Endodermal cell (in vitro differentiated cells): ENCODE data around the gene SFXN3. TPM values are rescaled to one million over a fixed set of nuclear protein-coding genes. Genes with fewer than 3 reads are reported as not detected.

ENCODE experiments used
- DNase-seq: peaks from one replicate; pipeline ENCODE4 v3.0.0-alpha.2; 2017
- H3K27ac ChIP-seq: 2 replicates; pipeline ENCODE4 v1.5.1; 2013; ENCODE audit warnings: mild to moderate bottlenecking, low read depth, low read length, moderate library complexity
- H3K27me3 ChIP-seq: 2 replicates; pipeline ENCODE4 v1.6.1; 2013; ENCODE audit warnings: mild to moderate bottlenecking, low read length, moderate library complexity; ENCODE audit not compliant: insufficient read depth, control insufficient read depth, poor library complexity, severe bottlenecking
- H3K36me3 ChIP-seq: 2 replicates; pipeline ENCODE4 v1.7.0; 2013; ENCODE audit warnings: mild to moderate bottlenecking, low read length, moderate library complexity; ENCODE audit not compliant: control insufficient read depth, insufficient read depth
- H3K4me1 ChIP-seq: one replicate; pipeline ENCODE4 v1.7.0; 2013; ENCODE audit warnings: low read length; ENCODE audit not compliant: control insufficient read depth, insufficient read depth
- H3K4me3 ChIP-seq: 2 replicates; pipeline ENCODE4 v1.5.1; 2013; ENCODE audit warnings: mild to moderate bottlenecking, low read length, moderate library complexity
- H3K9ac ChIP-seq: 2 replicates; pipeline ENCODE4 v1.6.1; 2013; ENCODE audit warnings: mild to moderate bottlenecking, low read length, moderate library complexity; ENCODE audit not compliant: poor library complexity, severe bottlenecking; ENCODE audit errors: extremely low read depth
- H3K9me3 ChIP-seq: 2 replicates; pipeline ENCODE4 v1.6.1; 2013; ENCODE audit warnings: mild to moderate bottlenecking, low read length, moderate library complexity; ENCODE audit not compliant: control insufficient read depth
- H3K27ac Mint-ChIP-seq: 2 replicates; pipeline ENCODE4 v1.8.0; 2020; ENCODE audit warnings: mixed read lengths
- H3K27me3 Mint-ChIP-seq: 2 replicates; pipeline ENCODE4 v1.8.0; 2021; ENCODE audit warnings: mild to moderate bottlenecking, mixed read lengths; ENCODE audit not compliant: insufficient read depth
- H3K36me3 Mint-ChIP-seq: 2 replicates; pipeline ENCODE4 v1.8.0; 2020; ENCODE audit warnings: low read depth, mixed read lengths
- H3K4me1 Mint-ChIP-seq: 2 replicates; pipeline ENCODE4 v1.8.0; 2020; ENCODE audit warnings: mixed read lengths
- H3K4me3 Mint-ChIP-seq: 2 replicates; pipeline ENCODE4 v1.8.0; 2020; ENCODE audit warnings: mild to moderate bottlenecking, moderate library complexity, mixed read lengths
- H3K9me3 Mint-ChIP-seq: 2 replicates; pipeline ENCODE4 v1.8.0; 2020; ENCODE audit warnings: mild to moderate bottlenecking, mixed read lengths
- WGBS, 2 experiments: methylation state at CpG; one replicate each; pipeline versions ENCODE4 v1.1.5 to v1.1.7; 2013; ENCODE audit warnings: missing lambda C conversion rate in 2 of 2, mixed read lengths in 1 of 2; ENCODE audit not compliant: insufficient coverage in 1 of 2, insufficient read length in 1 of 2; 5-methylcytosine and 5-hydroxymethylcytosine counted together
- total RNA-seq, 2 donors: library from RNA; stranded (reverse); fragmentation: NEBNext Ultra II Directional in 1 of 2; extraction: Animal tissue kit (Norgen Biotek cat#: 25700) in 1 of 2; gene quantifications; 2 replicates in 1 of 2; 3 replicates in 1 of 2; pipeline ENCODE4 v1.2.1, GENCODE V29; 2021
- TF ChIP-seq, protein P1 (sequence below): fragments of 200-600 bp; sonication (generic); conservative IDR thresholded peaks from 2 replicates; pipeline ENCODE4 v1.5.0; 2021; ENCODE audit warnings: antibody characterized with exemption, mild to moderate bottlenecking

Gene SFXN3
- total RNA-seq, 2 donors from 2014 or later = 1.8 to 2.1 TPM

DNA sequence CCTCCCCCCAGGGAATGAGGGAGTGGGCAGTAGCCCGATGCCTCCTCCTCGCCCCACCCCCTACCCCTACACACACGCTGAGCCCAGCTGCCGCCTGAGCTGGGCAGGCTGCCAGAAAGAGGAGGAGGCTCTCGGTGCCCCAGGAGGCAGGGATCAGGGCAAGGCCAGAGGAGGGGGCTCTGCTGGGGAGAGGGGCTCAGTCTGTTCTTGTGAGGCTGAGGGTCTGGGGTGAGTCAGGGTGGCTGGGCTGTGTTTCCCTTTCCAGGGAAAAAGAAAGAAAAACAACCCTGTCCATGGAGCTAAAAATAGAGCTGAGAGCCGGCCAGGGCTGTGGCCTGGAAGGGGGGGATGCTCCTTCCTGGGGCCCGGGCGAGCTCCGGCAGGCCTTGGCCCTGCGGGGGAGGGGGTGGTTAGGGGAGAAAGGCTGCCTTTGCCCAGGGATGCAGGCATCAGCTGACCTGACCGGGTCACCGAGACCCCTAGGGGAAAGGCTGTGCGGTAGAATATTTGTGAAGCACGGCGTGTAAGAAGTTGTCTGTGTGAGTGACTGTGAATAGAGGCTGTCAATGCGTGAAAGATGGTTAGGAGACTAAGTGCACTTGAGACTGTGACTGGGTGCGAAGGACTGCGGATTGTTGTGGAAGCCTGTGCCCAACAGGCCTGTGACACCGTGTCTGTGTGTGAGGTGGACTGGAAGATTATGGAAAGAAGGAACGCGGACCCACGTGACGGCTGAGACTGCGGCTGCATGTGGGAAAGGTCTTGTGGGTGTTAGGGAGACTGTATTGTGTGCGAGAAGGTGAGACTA, 32.6 kb upstream of the SFXN3 start:
- H3K4me3 ChIP-seq = peak overlapping the region; percentile 88
- Mint-ChIP-seq H3K36me3 (peaks cover 12% of the 10 kb centered on the region), H3K27ac (peak overlapping the region; percentile 91), H3K4me3 (peak overlapping the region; percentile 67), H3K9me3 (no peaks in the 10 kb centered on the region), H3K27me3 (no peaks in the 10 kb centered on the region), H3K4me1 (peaks cover 39% of the 10 kb centered on the region)
- DNase-seq = peak; percentile 89
- H3K27ac ChIP-seq = peak overlapping the region; percentile 97
- TF ChIP-seq, protein P1, sequence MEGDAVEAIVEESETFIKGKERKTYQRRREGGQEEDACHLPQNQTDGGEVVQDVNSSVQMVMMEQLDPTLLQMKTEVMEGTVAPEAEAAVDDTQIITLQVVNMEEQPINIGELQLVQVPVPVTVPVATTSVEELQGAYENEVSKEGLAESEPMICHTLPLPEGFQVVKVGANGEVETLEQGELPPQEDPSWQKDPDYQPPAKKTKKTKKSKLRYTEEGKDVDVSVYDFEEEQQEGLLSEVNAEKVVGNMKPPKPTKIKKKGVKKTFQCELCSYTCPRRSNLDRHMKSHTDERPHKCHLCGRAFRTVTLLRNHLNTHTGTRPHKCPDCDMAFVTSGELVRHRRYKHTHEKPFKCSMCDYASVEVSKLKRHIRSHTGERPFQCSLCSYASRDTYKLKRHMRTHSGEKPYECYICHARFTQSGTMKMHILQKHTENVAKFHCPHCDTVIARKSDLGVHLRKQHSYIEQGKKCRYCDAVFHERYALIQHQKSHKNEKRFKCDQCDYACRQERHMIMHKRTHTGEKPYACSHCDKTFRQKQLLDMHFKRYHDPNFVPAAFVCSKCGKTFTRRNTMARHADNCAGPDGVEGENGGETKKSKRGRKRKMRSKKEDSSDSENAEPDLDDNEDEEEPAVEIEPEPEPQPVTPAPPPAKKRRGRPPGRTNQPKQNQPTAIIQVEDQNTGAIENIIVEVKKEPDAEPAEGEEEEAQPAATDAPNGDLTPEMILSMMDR = no peak
- 12 to 19% methylated on average over 10 to 25 of the region's 25 CpGs for WGBS, 2 experiments
- H3K27me3 ChIP-seq = no peaks in the 10 kb centered on the region
- H3K9me3 ChIP-seq = no peaks in the 10 kb centered on the region
- peaks cover 3% of the 10 kb centered on the region for H3K4me1 ChIP-seq
- peak overlapping the region; percentile 78 for H3K9ac ChIP-seq
- H3K36me3 ChIP-seq = peaks cover 25% of the 10 kb centered on the region

GRCh38 chr10:100998991-100999741, 31.9 kb upstream of the SFXN3 start:
- WGBS, 2 experiments = 1 to 16% methylated on average over 9 to 83 of the region's 83 CpGs
- Histone ChIP-seq H3K27me3 (no peaks in the 10 kb centered on the region), H3K9ac (peak overlapping the region; percentile 78), H3K4me3 (peak overlapping the region; percentile 88), H3K36me3 (peaks cover 25% of the 10 kb centered on the region), H3K4me1 (peaks cover 3% of the 10 kb centered on the region), H3K9me3 (no peaks in the 10 kb centered on the region), H3K27ac (peak overlapping the region; percentile 97)
- peak overlapping the region; percentile 91 for H3K27ac Mint-ChIP-seq
- H3K36me3 Mint-ChIP-seq = peaks cover 12% of the 10 kb centered on the region
- peak; percentile 92 for DNase-seq
- TF ChIP-seq, protein P1 = peak; percentile 95
- H3K9me3 Mint-ChIP-seq = no peaks in the 10 kb centered on the region
- peak overlapping the region; percentile 67 for H3K4me3 Mint-ChIP-seq
- H3K4me1 Mint-ChIP-seq = peaks cover 37% of the 10 kb centered on the region
- no peaks in the 10 kb centered on the region for H3K27me3 Mint-ChIP-seq

DNA sequence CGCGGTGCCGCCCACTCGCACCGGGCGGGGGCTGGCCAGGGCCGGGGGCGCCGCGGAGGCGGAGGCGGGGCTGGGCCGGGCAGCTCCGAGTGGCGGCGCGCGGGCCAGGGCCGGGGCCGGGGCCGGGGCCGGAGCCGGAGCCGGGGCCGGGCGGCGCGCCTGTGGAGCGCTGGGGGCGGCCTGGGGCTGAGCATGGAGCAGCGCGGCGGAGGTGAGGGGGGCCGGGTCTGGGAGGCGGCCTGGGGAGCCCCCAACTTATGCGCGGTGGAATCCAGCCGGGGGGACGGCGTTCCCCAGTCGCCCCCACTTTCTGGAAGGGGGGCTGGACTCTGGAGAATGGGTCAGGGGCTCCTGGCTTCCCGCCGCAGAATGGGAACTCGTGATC, 31.3 kb upstream of the SFXN3 start, which contains the start of gene LZTS2:
Gene LZTS2 (plus strand): TSS at position 67 of the 385 bp plus-strand sequence. CDS start 2,731 bp downstream, outside the sequence.
- Histone ChIP-seq H3K9ac (peak within 1 kb of the TSS; percentile 78), H3K36me3 (peaks cover 26% of the 10 kb centered on the region), H3K27ac (peak within 1 kb of the TSS; percentile 97), H3K9me3 (no peaks in the 10 kb centered on the region), H3K4me3 (peak within 1 kb of the TSS; percentile 95), H3K27me3 (no peaks in the 10 kb centered on the region), H3K4me1 (peaks cover 3% of the 10 kb centered on the region)
- H3K4me3 Mint-ChIP-seq = peak within 1 kb of the TSS; percentile 67
- no peak for DNase-seq
- peak within 1 kb of the TSS; percentile 93 for H3K27ac Mint-ChIP-seq
- TF ChIP-seq, protein P1 = no peak
- peaks cover 31% of the 10 kb centered on the region for H3K4me1 Mint-ChIP-seq
- H3K9me3 Mint-ChIP-seq = no peaks in the 10 kb centered on the region
- 0 to 1% methylated on average over 13 to 43 of the region's 44 CpGs for WGBS, 2 experiments
- no peaks in the 10 kb centered on the region for H3K27me3 Mint-ChIP-seq
- peaks cover 12% of the 10 kb centered on the region for H3K36me3 Mint-ChIP-seq
